Neural cell (in vitro differentiated cells): ENCODE measurements around the gene SIX3. TPM values are rescaled to one million over a fixed set of nuclear protein-coding genes. Genes with fewer than 3 reads are reported as not detected.

ENCODE experiments used
- H2AFZ ChIP-seq: fragments of 200-600, 300-800 bp; sonication (generic), shearing (Covaris generic); 2 replicates; pipeline ENCODE4 v1.6.0; 2014; ENCODE audit warnings: low read depth, mild to moderate bottlenecking, antibody characterized with exemption, low read length, moderate library complexity
- H3F3A ChIP-seq: fragments of 200-600 bp; shearing (Covaris generic); 2 replicates; pipeline ENCODE4 v1.6.1; 2016; ENCODE audit warnings: mild to moderate bottlenecking, moderate library complexity, mixed read lengths, antibody characterized with exemption, low read length; ENCODE audit not compliant: insufficient read depth, poor library complexity, severe bottlenecking
- H3K27ac ChIP-seq: fragments of 200-600, 300-800 bp; sonication (generic), shearing (Covaris generic); 2 replicates; pipeline ENCODE4 v1.5.1; 2014; ENCODE audit warnings: mild to moderate bottlenecking, low read length, moderate library complexity
- H3K27me3 ChIP-seq: fragments of 300-800, 200-600 bp; sonication (generic), shearing (Covaris generic); 2 replicates; pipeline ENCODE4 v1.6.0; 2014; ENCODE audit warnings: mild to moderate bottlenecking, low read depth, low read length, moderate library complexity; ENCODE audit not compliant: insufficient read depth
- H3K36me3 ChIP-seq: fragments of 300-800, 200-600 bp; sonication (generic), shearing (Covaris generic); 2 replicates; pipeline ENCODE4 v1.5.1; 2014; ENCODE audit warnings: mild to moderate bottlenecking, antibody characterized with exemption, low read length, moderate library complexity; ENCODE audit not compliant: insufficient read depth
- H3K4me2 ChIP-seq: fragments of 300-800, 200-600 bp; sonication (generic), shearing (Covaris generic); 2 replicates; pipeline ENCODE4 v1.6.0; 2014; ENCODE audit warnings: mild to moderate bottlenecking, low read length
- H3K4me3 ChIP-seq: fragments of 300-800, 200-600 bp; sonication (generic), shearing (Covaris generic); 2 replicates; pipeline ENCODE4 v1.5.1; 2014; ENCODE audit warnings: mild to moderate bottlenecking, low read length, moderate library complexity
- H3K79me2 ChIP-seq: fragments of 200-600 bp; shearing (Covaris generic); replicated peaks from 2 replicates; pipeline ENCODE4 v1.6.0; 2014; ENCODE audit warnings: mild to moderate bottlenecking, low read length, moderate library complexity; ENCODE audit not compliant: insufficient read depth
- H3K9ac ChIP-seq: fragments of 300-800, 200-600 bp; sonication (generic), shearing (Covaris generic); 2 replicates; pipeline ENCODE4 v1.6.1; 2016; ENCODE audit warnings: mild to moderate bottlenecking, low read length, mixed read lengths
- H3K9me2 ChIP-seq: fragments of 200-600 bp; shearing (Covaris generic); 2 replicates; pipeline ENCODE4 v1.6.1; 2016; ENCODE audit warnings: mild to moderate bottlenecking, low read length, mixed read lengths; ENCODE audit not compliant: insufficient read depth
- H3K9me3 ChIP-seq: fragments of 200-600, 300-800 bp; sonication (generic), shearing (Covaris generic); 2 replicates; pipeline ENCODE4 v1.6.1; 2016; ENCODE audit warnings: mild to moderate bottlenecking, mixed run types, low read length, moderate library complexity, mixed read lengths
- H4K20me1 ChIP-seq: fragments of 200-600 bp; shearing (Covaris generic); 2 replicates; pipeline ENCODE4 v1.6.1; 2016; ENCODE audit warnings: mild to moderate bottlenecking, mixed run types; ENCODE audit not compliant: insufficient read depth
- CTCF ChIP-seq: fragments of 450-650 bp; IDR thresholded peaks from 2 replicates; pipeline ENCODE4 v1.5.1; 2014; ENCODE audit warnings: antibody characterized with exemption, mild to moderate bottlenecking, moderate library complexity; ENCODE audit not compliant: poor library complexity, severe bottlenecking
- EP300 ChIP-seq: fragments of 450-650 bp; conservative IDR thresholded peaks from 2 replicates; pipeline ENCODE4 v1.6.1; 2014; ENCODE audit warnings: antibody characterized with exemption, mild to moderate bottlenecking, moderate library complexity; ENCODE audit not compliant: poor library complexity, severe bottlenecking
- EZH2 ChIP-seq: fragments of 200-600, 300-800 bp; shearing (Covaris generic), sonication (generic); IDR thresholded peaks from 2 replicates; pipeline ENCODE4 v1.6.1; 2014; ENCODE audit warnings: antibody characterized with exemption, low read length, borderline replicate concordance, mild to moderate bottlenecking; ENCODE audit not compliant: insufficient read depth, poor library complexity, severe bottlenecking
- MXI1 ChIP-seq: fragments of 450-650 bp; conservative IDR thresholded peaks from 2 replicates; pipeline ENCODE4 v1.6.1; 2014; ENCODE audit warnings: antibody characterized with exemption, mild to moderate bottlenecking; ENCODE audit not compliant: poor library complexity, severe bottlenecking
- POLR2AphosphoS5 ChIP-seq: IDR thresholded peaks from 2 replicates; pipeline ENCODE4 v1.6.1; 2012
- RAD21 ChIP-seq: fragments of 450-650 bp; conservative IDR thresholded peaks from 2 replicates; pipeline ENCODE4 v1.6.1; 2014; ENCODE audit warnings: antibody characterized with exemption, mild to moderate bottlenecking, moderate library complexity
- REST ChIP-seq: IDR thresholded peaks from 2 replicates; pipeline ENCODE4 v1.6.1; 2012; ENCODE audit warnings: borderline replicate concordance
- SMC3 ChIP-seq: fragments of 450-650 bp; conservative IDR thresholded peaks from 2 replicates; pipeline ENCODE4 v1.6.1; 2014; ENCODE audit warnings: antibody characterized with exemption, mild to moderate bottlenecking, moderate library complexity; ENCODE audit not compliant: poor library complexity
- TAF1 ChIP-seq: IDR thresholded peaks from 2 replicates; pipeline ENCODE4 v1.6.1; 2012; ENCODE audit warnings: low read depth
- polyA plus RNA-seq: library from polyadenylated mRNA; depleted of rRNA; stranded (reverse); fragments of >200 nt; gene quantifications from 2 replicates; pipeline ENCODE4 v1.2.3, GENCODE V29; 2014

The SIX3 gene
- polyA plus RNA-seq, 1 donor from 2014 or later: 8.7 TPM

- H3K9ac ChIP-seq: peak overlapping the region; percentile 80
- peaks cover 88% of the 10 kb centered on the region for H3K79me2 ChIP-seq
- H3K9me3 ChIP-seq: no peaks in the 10 kb centered on the region
- H3K9me2 ChIP-seq: no peaks in the 10 kb centered on the region
- no peaks in the 10 kb centered on the region for H4K20me1 ChIP-seq
- H3K36me3 ChIP-seq: no peaks in the 10 kb centered on the region
- no peak overlapping the region for H3K4me2 ChIP-seq
- no peak overlapping the region for H2AFZ ChIP-seq
- no peaks in the 10 kb centered on the region for H3F3A ChIP-seq
- peak overlapping the region; percentile 84 for H3K4me3 ChIP-seq
- no peak overlapping the region for H3K27ac ChIP-seq
- H3K27me3 ChIP-seq: peaks cover 72% of the 10 kb centered on the region
- TF ChIP-seq SMC3: no peak
- TF ChIP-seq EZH2: no peak
- TF ChIP-seq CTCF: no peak
Measured at GRCh38 chr2:44947028-44947375, 5.5 kb downstream of the SIX3 start.

GRCh38 chr2:44948565-44949328 is 7.2 kb downstream of the SIX3 start:
- H3K36me3 ChIP-seq: no peaks in the 10 kb centered on the region
- no peaks in the 10 kb centered on the region for H3K9me2 ChIP-seq
- peak overlapping the region; percentile 56 for H3K27ac ChIP-seq
- H3K4me2 ChIP-seq: no peak overlapping the region
- peaks cover 73% of the 10 kb centered on the region for H3K79me2 ChIP-seq
- H4K20me1 ChIP-seq: no peaks in the 10 kb centered on the region
- peak overlapping the region; percentile 84 for H3K4me3 ChIP-seq
- H3K27me3 ChIP-seq: peaks cover 73% of the 10 kb centered on the region
- TF ChIP-seq EZH2 (no peak), POLR2AphosphoS5 (no peak), EP300 (no peak), MXI1 (no peak), RAD21 (no peak), REST (no peak), CTCF (no peak), TAF1 (no peak), SMC3 (no peak)
- H2AFZ ChIP-seq: no peak overlapping the region
- no peaks in the 10 kb centered on the region for H3K9me3 ChIP-seq
- H3K9ac ChIP-seq: peak overlapping the region; percentile 49
- no peaks in the 10 kb centered on the region for H3F3A ChIP-seq
